Liver (tissue), 3 donors: Measurements from ENCODE around the gene RDH11.

Experiments used
- EGR1 ChIP-seq, 2 donors: IDR thresholded peaks; 2 replicates each; pipeline ENCODE4 v1.6.1; 2016 to 2018; ENCODE audit warnings: antibody characterized with exemption in 2 of 2, low read depth in 2 of 2
- FOXA1 ChIP-seq: IDR thresholded peaks from 2 replicates; pipeline ENCODE4 v1.6.1; 2016; ENCODE audit warnings: antibody characterized with exemption
- FOXA2 ChIP-seq: IDR thresholded peaks from 2 replicates; pipeline ENCODE4 v1.6.1; 2016; ENCODE audit warnings: antibody characterized with exemption
- GABPA ChIP-seq, 2 donors: IDR thresholded peaks in 1 of 2; conservative IDR thresholded peaks in 1 of 2; 2 replicates each; pipeline ENCODE4 v1.6.1; 2016; ENCODE audit warnings: antibody characterized with exemption in 2 of 2, mild to moderate bottlenecking in 1 of 2, moderate library complexity in 1 of 2
- HNF4A ChIP-seq, 2 donors: conservative IDR thresholded peaks; 2 replicates each; pipeline ENCODE4 v1.6.1; 2016; ENCODE audit warnings: antibody characterized with exemption in 2 of 2, mild to moderate bottlenecking in 2 of 2
- JUND ChIP-seq, 2 donors: IDR thresholded peaks; 2 replicates each; pipeline ENCODE4 v1.6.1; 2016; ENCODE audit warnings: antibody characterized with exemption in 2 of 2
- RAD21 ChIP-seq, 2 donors: IDR thresholded peaks; 2 replicates each; pipeline ENCODE4 v1.6.1; 2016; ENCODE audit warnings: antibody characterized with exemption in 2 of 2, mild to moderate bottlenecking in 2 of 2
- RXRA ChIP-seq, 2 donors: IDR thresholded peaks; 2 replicates each; pipeline ENCODE4 v1.6.1; 2017 to 2018; ENCODE audit warnings: antibody characterized with exemption in 2 of 2, mild to moderate bottlenecking in 1 of 2
- YY1 ChIP-seq: IDR thresholded peaks from 2 replicates; pipeline ENCODE4 v1.6.1; 2016; ENCODE audit warnings: antibody characterized with exemption, mild to moderate bottlenecking
- TF ChIP-seq, protein P1 (sequence below): fragments of 150-350 bp; IDR thresholded peaks from 2 replicates; pipeline ENCODE4 v1.5.1; 2017; ENCODE audit warnings: improper control_type of control experiment, low read depth, low read length; ENCODE audit not compliant: missing input control
- TF ChIP-seq, protein P2 (sequence below): IDR thresholded peaks from 2 replicates; pipeline ENCODE4 v1.6.1; 2016; ENCODE audit warnings: antibody characterized with exemption
- TF ChIP-seq, protein P3 (sequence below): IDR thresholded peaks from 2 replicates; pipeline ENCODE4 v1.6.1; 2016; ENCODE audit warnings: antibody characterized with exemption
- donor health status: healthy.
- donor health status: healthy.

DNA sequence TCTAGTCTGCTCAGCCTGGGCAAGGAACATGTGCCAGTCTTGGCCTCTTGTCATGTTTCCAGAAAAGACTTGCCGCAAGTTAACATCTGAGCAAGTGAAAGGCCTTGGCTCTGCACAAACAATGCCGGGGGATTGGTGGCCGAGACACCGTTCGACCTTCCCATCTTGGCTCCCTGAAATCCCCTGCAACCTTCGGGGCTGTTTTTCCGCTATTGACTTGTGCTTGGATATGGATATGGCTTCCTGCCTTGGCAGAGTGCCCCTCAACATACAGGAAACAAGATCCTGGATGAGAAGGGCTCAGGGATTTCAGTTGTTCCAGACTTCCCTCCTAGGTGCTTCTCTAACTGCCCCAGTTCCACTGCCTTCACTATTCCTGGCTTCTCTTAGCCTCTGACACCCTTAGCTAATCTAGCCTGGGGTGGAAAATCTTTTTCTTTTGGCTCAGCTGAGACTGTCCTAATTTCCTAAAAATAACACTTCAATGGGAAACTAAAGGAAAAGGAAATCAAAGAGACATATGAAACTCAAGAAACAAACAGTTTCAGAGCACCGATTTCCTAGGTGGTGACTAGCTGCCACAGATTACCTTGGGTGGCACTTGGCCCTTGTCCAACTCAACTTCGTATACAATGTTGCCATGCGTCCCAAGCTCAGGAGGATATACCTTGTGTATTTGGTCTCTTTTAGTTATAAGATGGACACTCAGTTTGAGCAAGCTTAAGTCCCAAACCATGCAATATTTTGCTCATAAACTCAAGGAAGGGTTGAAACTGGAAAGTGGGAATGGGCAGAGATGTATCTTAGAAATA is 40.0 kb upstream of the RDH11 start:
- TF ChIP-seq GABPA (IDR thresholded peaks at IDR 0.05 in 1 of 2, conservative IDR thresholded peaks at IDR 0.05 in 1 of 2) (no peak), FOXA2 (no peak), RAD21 (IDR thresholded peaks at IDR 0.05) (no peak), JUND (IDR thresholded peaks at IDR 0.05) (no peak), FOXA1 (no peak), EGR1 (IDR thresholded peaks at IDR 0.05; ENCODE audit: low read depth in 2 of 2) (no peak), RXRA (IDR thresholded peaks at IDR 0.05) (no peak), HNF4A (conservative IDR thresholded peaks at IDR 0.05) (no peak), YY1 (no peak)
- TF ChIP-seq, protein P1, sequence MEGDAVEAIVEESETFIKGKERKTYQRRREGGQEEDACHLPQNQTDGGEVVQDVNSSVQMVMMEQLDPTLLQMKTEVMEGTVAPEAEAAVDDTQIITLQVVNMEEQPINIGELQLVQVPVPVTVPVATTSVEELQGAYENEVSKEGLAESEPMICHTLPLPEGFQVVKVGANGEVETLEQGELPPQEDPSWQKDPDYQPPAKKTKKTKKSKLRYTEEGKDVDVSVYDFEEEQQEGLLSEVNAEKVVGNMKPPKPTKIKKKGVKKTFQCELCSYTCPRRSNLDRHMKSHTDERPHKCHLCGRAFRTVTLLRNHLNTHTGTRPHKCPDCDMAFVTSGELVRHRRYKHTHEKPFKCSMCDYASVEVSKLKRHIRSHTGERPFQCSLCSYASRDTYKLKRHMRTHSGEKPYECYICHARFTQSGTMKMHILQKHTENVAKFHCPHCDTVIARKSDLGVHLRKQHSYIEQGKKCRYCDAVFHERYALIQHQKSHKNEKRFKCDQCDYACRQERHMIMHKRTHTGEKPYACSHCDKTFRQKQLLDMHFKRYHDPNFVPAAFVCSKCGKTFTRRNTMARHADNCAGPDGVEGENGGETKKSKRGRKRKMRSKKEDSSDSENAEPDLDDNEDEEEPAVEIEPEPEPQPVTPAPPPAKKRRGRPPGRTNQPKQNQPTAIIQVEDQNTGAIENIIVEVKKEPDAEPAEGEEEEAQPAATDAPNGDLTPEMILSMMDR: no peak
- TF ChIP-seq, protein P2, sequence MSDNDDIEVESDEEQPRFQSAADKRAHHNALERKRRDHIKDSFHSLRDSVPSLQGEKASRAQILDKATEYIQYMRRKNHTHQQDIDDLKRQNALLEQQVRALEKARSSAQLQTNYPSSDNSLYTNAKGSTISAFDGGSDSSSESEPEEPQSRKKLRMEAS: no peak
- TF ChIP-seq, protein P3, sequence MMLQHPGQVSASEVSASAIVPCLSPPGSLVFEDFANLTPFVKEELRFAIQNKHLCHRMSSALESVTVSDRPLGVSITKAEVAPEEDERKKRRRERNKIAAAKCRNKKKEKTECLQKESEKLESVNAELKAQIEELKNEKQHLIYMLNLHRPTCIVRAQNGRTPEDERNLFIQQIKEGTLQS: no peak
